ENCODE data around the gene PRMT2. TPM values are rescaled to one million over a fixed set of nuclear protein-coding genes. Genes with fewer than 3 reads are reported as not detected.

PRMT2 gene
- total RNA-seq, 2 donors from 2014 or later = 73.6 to 87.1 TPM

- Histone ChIP-seq H3K9me3 (ENCODE audit: control insufficient read depth, low read length) (peaks cover 8% of the 10 kb centered on the region), H3K27me3 (ENCODE audit: control insufficient read depth, insufficient read depth, low read length, poor library complexity, severe bottlenecking) (no peaks in the 10 kb centered on the region), H3K36me3 (ENCODE audit: control insufficient read depth, insufficient read depth, low read length) (peaks cover 84% of the 10 kb centered on the region), H3K9ac (ENCODE audit: extremely low read depth, low read length, poor library complexity, severe bottlenecking) (no peak overlapping the region), H3K4me3 (ENCODE audit: low read length) (no peak overlapping the region), H3K4me1 (ENCODE audit: control insufficient read depth, insufficient read depth, low read length) (no peaks in the 10 kb centered on the region), H3K27ac (ENCODE audit: low read depth, low read length) (no peak overlapping the region)
- TF ChIP-seq CTCF (conservative IDR thresholded peaks at IDR 0.05) = no peak
- peaks cover 2% of the 10 kb centered on the region for H3K9me3 Mint-ChIP-seq
- H3K4me3 Mint-ChIP-seq = no peak overlapping the region
- peaks cover 12% of the 10 kb centered on the region for H3K4me1 Mint-ChIP-seq
- WGBS, 2 experiments (ENCODE audit: insufficient coverage in 1 of 2, insufficient read length in 1 of 2) = 96 to 97% methylated on average over 27 of the region's 27 CpGs
- peaks cover 86% of the 10 kb centered on the region for H3K36me3 Mint-ChIP-seq (ENCODE audit: low read depth)
- H3K27ac Mint-ChIP-seq = no peak overlapping the region
- no peak for DNase-seq
- no peaks in the 10 kb centered on the region for H3K27me3 Mint-ChIP-seq (ENCODE audit: insufficient read depth)
Observed at GRCh38 chr21:46648539-46648938, 13.1 kb downstream of the PRMT2 start.

GRCh38 chr21:46649356-46649755 lies 13.9 kb downstream of the PRMT2 start:
- peaks cover 12% of the 10 kb centered on the region for H3K4me1 Mint-ChIP-seq
- Histone ChIP-seq H3K36me3 (ENCODE audit: control insufficient read depth, insufficient read depth, low read length) (peaks cover 84% of the 10 kb centered on the region), H3K4me1 (ENCODE audit: control insufficient read depth, insufficient read depth, low read length) (no peaks in the 10 kb centered on the region), H3K27me3 (ENCODE audit: control insufficient read depth, insufficient read depth, low read length, poor library complexity, severe bottlenecking) (no peaks in the 10 kb centered on the region), H3K4me3 (ENCODE audit: low read length) (no peak overlapping the region), H3K9ac (ENCODE audit: extremely low read depth, low read length, poor library complexity, severe bottlenecking) (no peak overlapping the region), H3K9me3 (ENCODE audit: control insufficient read depth, low read length) (peaks cover 16% of the 10 kb centered on the region), H3K27ac (ENCODE audit: low read depth, low read length) (no peak overlapping the region)
- DNase-seq = no peak
- peaks cover 9% of the 10 kb centered on the region for H3K9me3 Mint-ChIP-seq
- no peak for TF ChIP-seq CTCF (conservative IDR thresholded peaks at IDR 0.05)
- no peaks in the 10 kb centered on the region for H3K27me3 Mint-ChIP-seq (ENCODE audit: insufficient read depth)
- H3K27ac Mint-ChIP-seq = no peak overlapping the region
- H3K36me3 Mint-ChIP-seq (ENCODE audit: low read depth) = peaks cover 87% of the 10 kb centered on the region
- H3K4me3 Mint-ChIP-seq = no peak overlapping the region
- 95 to 96% methylated on average over 16 to 19 of the region's 19 CpGs for WGBS, 2 experiments (ENCODE audit: insufficient coverage in 1 of 2, insufficient read length in 1 of 2)

- Histone ChIP-seq H3K4me1 (ENCODE audit: control insufficient read depth, insufficient read depth, low read length) (no peaks in the 10 kb centered on the region), H3K36me3 (ENCODE audit: control insufficient read depth, insufficient read depth, low read length) (peaks cover 85% of the 10 kb centered on the region), H3K27me3 (ENCODE audit: control insufficient read depth, insufficient read depth, low read length, poor library complexity, severe bottlenecking) (no peaks in the 10 kb centered on the region), H3K4me3 (ENCODE audit: low read length) (no peak overlapping the region), H3K9ac (ENCODE audit: extremely low read depth, low read length, poor library complexity, severe bottlenecking) (no peak overlapping the region), H3K27ac (ENCODE audit: low read depth, low read length) (no peak overlapping the region), H3K9me3 (ENCODE audit: control insufficient read depth, low read length) (peaks cover 28% of the 10 kb centered on the region)
- Mint-ChIP-seq H3K27ac (peak overlapping the region; percentile 44), H3K4me1 (peaks cover 12% of the 10 kb centered on the region), H3K9me3 (peaks cover 22% of the 10 kb centered on the region), H3K4me3 (no peak overlapping the region), H3K36me3 (ENCODE audit: low read depth) (peaks cover 90% of the 10 kb centered on the region), H3K27me3 (ENCODE audit: insufficient read depth) (no peaks in the 10 kb centered on the region)
- DNase-seq = no peak
- TF ChIP-seq CTCF (conservative IDR thresholded peaks at IDR 0.05) = no peak
- 92 to 98% methylated on average over 10 to 14 of the region's 14 CpGs for WGBS, 2 experiments (ENCODE audit: insufficient coverage in 1 of 2, insufficient read length in 1 of 2)
Observed at GRCh38 chr21:46650476-46651098, 15.1 kb downstream of the PRMT2 start.

Measured in endodermal cell (in vitro differentiated cells).